ENCODE measurements around the gene HLCS. TPM values are rescaled to one million over a fixed set of nuclear protein-coding genes. Genes with fewer than 3 reads are reported as not detected.

HLCS gene
- total RNA-seq, 2 experiments from 2014 or later = 12.5 to 15.5 TPM

GRCh38 chr21:36765229-36765628, 201.2 kb downstream of the HLCS start:
- no peaks in the 10 kb centered on the region for H3K27me3 Mint-ChIP-seq
- H3K4me1 Mint-ChIP-seq (ENCODE audit: low read depth) = no peaks in the 10 kb centered on the region
- no peaks in the 10 kb centered on the region for H3K9me3 Mint-ChIP-seq
- no peak overlapping the region for H3K4me3 Mint-ChIP-seq
- intact Hi-C loops (cut with micrococcal nuclease) = no loop called here
- ChIA-PET POLR2A (no interaction called here), CTCF (no interaction called here)
- H3K36me3 Mint-ChIP-seq (ENCODE audit: low read depth) = peaks cover 2% of the 10 kb centered on the region
- H3K27ac Mint-ChIP-seq = no peak overlapping the region
- DNase-seq (no peak), ATAC-seq (no peak)
- TF ChIP-seq CTCF (IDR thresholded peaks at IDR 0.05) = no peak

- no peak for DNase-seq
- POLR2A ChIA-PET = interaction anchor here (0.6 kb wide), 1 partner anchor 309 kb away, joined by 5 read pairs; no protein-coding TSS in a partner anchor
- no peak overlapping the region for H3K27ac Mint-ChIP-seq
- no peak for ATAC-seq
- no peaks in the 10 kb centered on the region for H3K4me1 Mint-ChIP-seq (ENCODE audit: low read depth)
- H3K4me3 Mint-ChIP-seq = no peak overlapping the region
- no peaks in the 10 kb centered on the region for H3K9me3 Mint-ChIP-seq
- H3K36me3 Mint-ChIP-seq (ENCODE audit: low read depth) = peaks cover 5% of the 10 kb centered on the region
- CTCF ChIA-PET = interaction anchor here (1.6 kb wide), 1 partner anchor 10 kb away, joined by 3 read pairs; no protein-coding TSS in a partner anchor
- intact Hi-C loops (cut with micrococcal nuclease) = no loop called here
- no peaks in the 10 kb centered on the region for H3K27me3 Mint-ChIP-seq
- TF ChIP-seq CTCF (IDR thresholded peaks at IDR 0.05) = no peak
Observed at GRCh38 chr21:36763305-36763704, 203.2 kb downstream of the HLCS start.

DNA sequence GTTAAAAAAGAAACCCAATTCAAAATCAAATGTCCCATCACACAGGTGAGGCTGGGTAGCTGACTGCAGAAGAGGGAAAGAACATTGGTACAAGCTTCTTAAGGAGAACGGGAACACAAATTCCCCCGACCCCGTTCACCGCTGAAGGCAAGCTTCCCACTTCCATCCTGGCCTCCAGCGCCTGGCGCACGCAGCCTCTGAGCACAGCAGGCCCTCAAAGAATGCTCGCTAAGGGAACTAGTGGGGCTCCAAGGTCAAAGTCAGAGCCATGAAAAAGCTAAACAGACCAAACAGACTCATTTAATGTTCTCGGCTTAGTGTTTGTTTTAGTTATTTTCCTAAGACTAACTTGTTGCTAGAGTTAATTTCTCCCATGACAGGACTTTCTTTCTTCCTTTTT, 203.8 kb downstream of the HLCS start:
- Mint-ChIP-seq H3K27me3 (no peaks in the 10 kb centered on the region), H3K9me3 (no peaks in the 10 kb centered on the region), H3K27ac (no peak overlapping the region), H3K4me3 (no peak overlapping the region), H3K4me1 (ENCODE audit: low read depth) (no peaks in the 10 kb centered on the region), H3K36me3 (ENCODE audit: low read depth) (peaks cover 5% of the 10 kb centered on the region)
- no peak for DNase-seq
- ChIA-PET POLR2A (interaction anchor here (0.6 kb wide), 1 partner anchor 117 kb away, joined by 4 read pairs; no protein-coding TSS in a partner anchor), CTCF (interaction anchor here (1.4 to 1.6 kb wide), 2 partner anchors 10 to 15 kb away, joined by 3 to 5 read pairs; no protein-coding TSS in a partner anchor)
- TF ChIP-seq CTCF (IDR thresholded peaks at IDR 0.05) = no peak
- intact Hi-C loops (cut with micrococcal nuclease) = no loop called here
- ATAC-seq = no peak

- ATAC-seq (no peak), DNase-seq (no peak)
- Mint-ChIP-seq H3K27me3 (no peaks in the 10 kb centered on the region), H3K4me3 (no peak overlapping the region), H3K27ac (no peak overlapping the region), H3K36me3 (ENCODE audit: low read depth) (peaks cover 4% of the 10 kb centered on the region), H3K4me1 (ENCODE audit: low read depth) (no peaks in the 10 kb centered on the region), H3K9me3 (no peaks in the 10 kb centered on the region)
- TF ChIP-seq CTCF (IDR thresholded peaks at IDR 0.05) = no peak
- intact Hi-C loops (cut with micrococcal nuclease) = no loop called here
- CTCF ChIA-PET = interaction anchor here (1.4 to 1.6 kb wide), 2 partner anchors 11 to 14 kb away, joined by 3 to 5 read pairs; no protein-coding TSS in a partner anchor
- POLR2A ChIA-PET = no interaction called here
Observed at GRCh38 chr21:36761685-36762084, 204.8 kb downstream of the HLCS start.

- H3K4me3 Mint-ChIP-seq = no peak overlapping the region
- intact Hi-C loops (cut with micrococcal nuclease) = no loop called here
- H3K27ac Mint-ChIP-seq = no peak overlapping the region
- H3K9me3 Mint-ChIP-seq = no peaks in the 10 kb centered on the region
- no peak for TF ChIP-seq CTCF (IDR thresholded peaks at IDR 0.05)
- no peak for ATAC-seq
- no peak for DNase-seq
- H3K36me3 Mint-ChIP-seq (ENCODE audit: low read depth) = peaks cover 8% of the 10 kb centered on the region
- POLR2A ChIA-PET = no interaction called here
- H3K4me1 Mint-ChIP-seq (ENCODE audit: low read depth) = no peaks in the 10 kb centered on the region
- CTCF ChIA-PET = interaction anchor here (1.6 kb wide), 1 partner anchor 13 kb away, joined by 8 read pairs; no protein-coding TSS in a partner anchor
- no peaks in the 10 kb centered on the region for H3K27me3 Mint-ChIP-seq
Observed at GRCh38 chr21:36759348-36760083, 207.0 kb downstream of the HLCS start.

Measured in activated CD8-positive, alpha-beta T cell treated with anti-CD3 and anti-CD28 coated beads for 36 hours (primary cell).